Amniotic stem cell (primary cell): ENCODE results near the gene ITIH4.

Source experiments
- DNase-seq: peaks from one replicate; lab custom pipeline; 2025; lab: John Stamatoyannopoulos, UW

ITIH4 gene

GRCh38 chr3:52830535-52831258 is at the start of gene ITIH4:
ITIH4 (minus strand) TSS chr3:52830672; CDS start chr3:52830642, 30 bp downstream.
- DNase-seq, result no peak

- DNase-seq, result no peak
These were observed 49.6 kb upstream of the ITIH4 start for GRCh38 chr3:52880047-52880446.

DNA sequence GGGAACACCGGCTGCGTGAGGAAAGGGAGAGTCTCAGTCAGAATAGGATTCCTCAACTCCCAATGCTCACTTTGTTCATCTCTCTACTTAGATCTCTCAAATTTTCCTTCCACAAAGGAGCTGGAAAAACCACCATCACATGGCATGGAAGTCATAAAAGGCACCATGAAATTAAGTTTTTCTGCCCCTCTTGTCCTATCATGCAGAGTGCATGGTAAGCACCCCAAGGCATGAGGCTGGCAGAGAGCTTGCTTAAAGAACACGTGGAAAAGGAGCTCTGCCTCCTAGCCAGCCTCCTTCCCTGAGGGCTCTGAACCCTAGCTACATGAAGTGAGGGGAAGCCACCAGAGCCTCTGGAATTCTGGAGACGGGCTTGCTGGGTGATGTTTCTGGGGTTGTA is 49.1 kb upstream of the ITIH4 start:
- no peak for DNase-seq

DNA sequence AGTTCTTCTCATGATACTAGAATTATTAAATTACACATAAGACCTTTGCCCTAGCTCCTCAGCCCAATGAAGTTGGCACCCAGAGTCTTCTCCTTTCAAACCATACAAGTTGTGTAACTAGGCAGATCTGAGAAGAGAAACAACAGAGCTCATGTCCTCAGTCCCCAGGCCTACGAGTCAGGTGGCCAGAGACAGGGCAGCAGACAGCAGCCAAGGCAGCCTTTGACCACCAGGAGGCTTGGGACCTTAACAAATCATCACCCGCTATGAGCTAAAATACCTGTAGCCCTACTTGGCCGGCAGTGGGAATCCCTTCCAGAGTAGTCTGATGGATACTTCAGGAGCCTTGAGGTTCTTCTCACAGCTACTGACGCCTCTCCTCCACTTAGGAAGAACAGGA is 48.6 kb upstream of the ITIH4 start:
- DNase-seq, result no peak

DNA sequence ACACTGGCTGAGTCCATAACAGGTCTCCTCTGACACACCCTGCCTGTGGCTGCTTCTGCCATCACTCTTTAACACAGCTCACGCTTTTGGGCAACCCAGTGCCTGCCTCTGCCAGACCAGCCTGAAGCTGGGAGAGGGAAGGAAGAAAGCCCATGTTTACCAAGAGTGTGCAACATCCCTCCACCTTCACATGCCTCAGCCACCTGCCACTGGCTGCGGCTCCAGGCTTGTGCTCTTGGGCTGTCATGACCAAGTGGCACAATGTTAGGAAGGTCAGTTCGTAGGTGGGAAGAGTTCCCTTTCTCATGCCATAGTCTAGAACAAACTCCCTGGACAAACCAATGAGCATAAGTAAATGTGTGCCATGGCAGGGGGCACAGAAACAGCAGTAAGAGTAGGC is 46.6 kb upstream of the ITIH4 start:
- DNase-seq, result no peak

GRCh38 chr3:52874864-52875587 is 44.6 kb upstream of the ITIH4 start:
- DNase-seq, result no peak

DNA sequence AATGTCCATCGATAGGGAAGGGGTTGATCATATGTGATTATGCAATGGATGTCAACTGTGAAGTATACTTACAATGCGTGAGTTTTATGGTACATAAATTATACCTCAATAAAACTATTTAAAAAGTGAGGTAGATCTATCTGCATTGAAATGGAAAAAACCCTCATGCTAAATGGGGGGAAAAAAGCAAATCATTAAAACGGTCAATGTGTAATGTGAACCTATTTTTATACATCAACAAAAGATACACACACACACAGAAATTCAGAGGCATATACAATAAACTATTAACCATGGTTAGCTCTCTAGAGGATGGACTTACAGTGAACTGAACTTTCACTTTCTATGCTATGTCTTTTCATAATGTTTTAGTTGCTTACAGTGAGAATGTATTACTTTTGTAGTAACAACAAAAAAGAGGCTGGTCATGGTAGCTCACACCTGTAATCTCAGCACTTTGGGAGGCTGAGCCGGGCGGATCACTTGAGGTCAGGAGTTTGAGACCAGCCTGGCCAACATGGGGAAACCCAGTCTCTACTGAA is 43.8 kb upstream of the ITIH4 start:
- DNase-seq, result no peak

DNA sequence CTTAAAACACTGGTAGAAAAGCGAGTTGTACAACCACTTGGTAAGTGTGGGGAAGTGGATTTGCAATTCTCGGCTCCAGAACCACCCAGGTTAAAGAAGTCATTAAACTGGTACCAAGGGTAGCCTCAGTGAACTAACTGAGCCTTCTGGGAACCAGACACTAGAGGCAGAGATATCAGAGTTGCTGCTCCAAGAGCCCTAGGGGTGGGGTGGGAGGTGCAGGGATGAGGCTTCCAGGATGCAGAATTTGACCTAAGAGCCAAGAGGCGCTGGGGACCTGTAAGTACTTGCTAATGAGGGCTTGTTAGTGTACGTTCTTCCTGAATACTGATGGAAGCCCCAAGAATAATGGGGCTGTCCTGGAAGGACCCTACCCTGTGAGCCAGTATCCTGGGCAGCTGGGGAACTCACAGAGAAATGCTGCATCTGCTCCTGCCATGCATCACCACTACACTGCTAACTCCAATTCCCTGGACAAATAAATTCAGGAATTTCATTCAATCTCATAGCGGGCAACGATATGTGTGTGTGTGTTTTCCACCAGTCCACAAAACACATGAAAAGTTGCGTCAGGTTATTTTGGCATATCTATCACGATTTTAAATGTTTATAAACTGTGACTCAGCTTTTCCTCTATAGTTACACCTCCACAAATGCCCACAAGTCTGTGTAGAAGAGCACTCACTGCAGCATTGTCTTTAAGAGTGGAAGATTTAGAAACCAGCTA is 43.1 kb upstream of the ITIH4 start:
- no peak for DNase-seq

DNA sequence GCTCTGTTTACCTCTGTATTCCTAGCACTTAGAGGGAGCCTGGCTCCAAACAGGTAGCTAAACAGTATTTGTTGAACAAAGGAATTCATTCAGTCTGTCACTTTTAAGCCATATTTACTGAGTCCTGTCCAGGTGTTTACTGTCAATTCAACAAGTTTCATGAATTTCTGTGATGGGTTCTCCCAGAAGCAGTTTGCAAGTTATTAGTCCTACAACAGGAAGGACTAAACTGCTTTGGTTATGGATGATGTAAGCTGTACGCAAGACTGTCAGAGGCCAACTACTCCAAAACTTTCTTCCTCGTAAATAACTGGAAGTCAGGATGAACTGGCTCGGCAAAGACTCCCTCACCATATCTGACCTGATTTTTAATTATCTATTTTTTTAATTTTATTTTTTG is 41.8 kb upstream of the ITIH4 start:
- DNase-seq, result no peak

GRCh38 chr3:52871761-52872160 is 41.3 kb upstream of the ITIH4 start:
- DNase-seq, result no peak

GRCh38 chr3:52870471-52870870 is 40.0 kb upstream of the ITIH4 start:
- DNase-seq, result no peak

DNA sequence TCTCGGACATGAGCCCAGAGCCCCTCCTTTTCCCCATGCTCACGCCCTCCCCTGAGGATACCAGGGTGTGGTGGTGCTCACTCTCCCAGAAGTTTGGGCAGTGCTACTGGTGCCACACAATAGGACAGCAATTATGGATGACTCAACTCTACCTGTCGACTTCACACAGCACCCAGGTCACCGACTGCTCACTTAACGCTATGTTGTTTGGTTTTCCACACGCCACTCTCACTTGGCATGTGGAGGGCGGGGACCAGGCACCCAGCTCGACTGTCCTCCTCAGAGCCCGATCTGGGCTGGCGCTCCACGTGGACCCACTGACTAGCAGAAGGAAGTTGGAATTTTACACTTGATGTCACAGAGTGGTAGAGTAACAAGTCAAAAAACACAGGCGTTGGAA is 36.0 kb upstream of the ITIH4 start:
- no peak for DNase-seq

- no peak for DNase-seq
These were observed 35.5 kb upstream of the ITIH4 start for GRCh38 chr3:52865994-52866393.

DNA sequence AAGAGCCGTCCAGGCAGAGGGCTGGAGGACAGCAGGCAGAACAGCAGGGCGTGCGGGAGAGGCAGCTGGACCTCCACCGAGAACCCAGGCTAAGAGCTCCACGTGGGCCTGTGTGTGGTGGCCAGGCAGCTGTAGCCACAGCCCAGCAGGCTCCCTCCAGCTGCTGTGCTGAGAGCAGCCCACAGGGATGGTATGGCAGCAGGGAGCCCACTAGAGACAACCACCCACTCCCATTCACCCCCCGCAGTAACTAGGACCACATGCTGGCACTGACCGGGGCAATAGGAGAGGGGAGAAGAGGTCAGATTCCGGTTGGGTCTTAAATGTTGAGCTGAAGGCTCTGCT is 29.9 kb upstream of the ITIH4 start:
- DNase-seq, result no peak

GRCh38 chr3:52859686-52860423 is 29.4 kb upstream of the ITIH4 start:
- DNase-seq, result no peak

DNA sequence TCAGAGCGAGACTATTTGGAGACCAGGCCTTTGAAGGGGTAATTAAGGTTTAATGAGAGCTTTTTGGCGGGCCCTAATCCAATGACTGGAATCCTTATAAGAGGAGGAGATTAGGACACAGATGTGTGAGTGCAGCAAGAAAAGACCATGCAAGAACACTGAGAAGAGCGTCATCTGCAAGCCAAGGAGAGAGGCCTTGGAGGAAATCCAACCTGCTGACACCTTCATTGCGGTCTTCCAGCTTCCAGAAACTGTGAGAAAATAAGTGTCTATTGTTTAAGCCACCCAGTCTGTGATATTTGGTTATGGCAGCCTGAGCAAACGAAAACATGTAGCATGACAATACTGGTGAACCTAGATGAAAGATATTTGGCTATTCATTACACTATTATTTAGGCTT is 27.4 kb upstream of the ITIH4 start:
- DNase-seq, result no peak

- no peak for DNase-seq
These were observed 26.7 kb upstream of the ITIH4 start for GRCh38 chr3:52857133-52857532.

DNA sequence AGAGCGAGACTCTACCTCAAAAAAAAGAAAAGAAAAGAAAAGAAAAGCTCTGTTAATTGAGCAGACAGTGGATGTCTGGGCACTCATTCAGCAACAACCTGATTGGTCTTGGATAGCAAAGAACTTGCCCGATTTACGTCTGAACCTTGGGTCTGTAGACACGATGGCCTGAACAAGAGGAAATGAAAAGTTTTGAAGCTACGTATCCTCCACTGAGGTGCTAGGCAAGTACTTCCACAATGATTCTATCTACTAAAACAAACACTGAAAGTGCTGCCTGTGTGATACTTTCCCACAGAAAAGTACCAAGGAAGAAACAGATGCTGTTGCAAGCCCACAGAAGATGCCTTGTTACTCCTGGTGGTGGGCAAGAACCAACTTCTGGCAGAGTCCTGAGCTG is 26.2 kb upstream of the ITIH4 start:
- no peak for DNase-seq

GRCh38 chr3:52854013-52854412 is 23.5 kb upstream of the ITIH4 start:
- DNase-seq, result no peak

- no peak for DNase-seq
These were observed 21.9 kb upstream of the ITIH4 start for GRCh38 chr3:52852419-52852818.

DNA sequence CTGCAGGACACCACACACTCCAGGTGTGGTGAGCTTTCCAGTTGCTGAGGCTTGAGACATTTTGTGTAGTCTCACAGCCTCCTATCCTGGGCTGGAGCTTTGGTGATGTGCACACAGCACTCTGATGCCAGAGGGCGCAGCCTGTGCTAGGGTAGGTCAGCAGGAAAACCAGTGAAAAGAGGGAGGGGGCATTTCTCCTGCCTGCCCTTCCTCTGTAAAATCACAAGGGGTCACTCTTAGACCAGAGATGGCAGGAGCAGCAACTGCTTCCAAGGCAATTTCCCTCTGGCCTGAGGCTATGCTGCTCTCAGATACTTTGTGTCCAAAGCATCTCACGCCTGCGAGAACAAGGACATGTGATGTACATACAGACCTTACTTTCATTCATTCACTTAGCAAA is 20.9 kb upstream of the ITIH4 start:
- no peak for DNase-seq

GRCh38 chr3:52849656-52850055 is 19.2 kb upstream of the ITIH4 start:
- no peak for DNase-seq
